Endothelial cell of umbilical vein (primary cell): ENCODE measurements around the gene FAM76B. TPM values are rescaled to one million over a fixed set of nuclear protein-coding genes. Genes with fewer than 3 reads are reported as not detected.

ENCODE experiments used
- BruUV-seq: library from RNA; stranded (reverse); fragments of 400-500 nt; replicated peaks from 2 replicates; lab custom pipeline; 2021; lab: Mats Ljungman, UMichigan
- CTCF ChIA-PET: fragments of 300-600, 350-600 bp; sonication (Branson Sonifier 250); formaldehyde crosslinking; loops from one replicate; lab custom pipeline; 2021; ENCODE audit warnings: antibody characterized with exemption, inconsistent platforms; lab: Charles Lee
- POLR2A ChIA-PET: fragments of 300-600, 350-600 bp; sonication (Branson Sonifier 250); formaldehyde crosslinking; loops from one replicate; lab custom pipeline; 2021; ENCODE audit warnings: antibody characterized with exemption, inconsistent platforms; lab: Charles Lee
- DNase-seq: peaks from one replicate; pipeline ENCODE4 v3.0.0-alpha.2; 2011; ENCODE audit warnings: low read depth, low spot score
- FAIRE-seq: peaks from 2 replicates; lab custom pipeline; 2011; peaks lifted over from hg19 to GRCh38; lab: Jason Lieb, UNC
- H2AFZ ChIP-seq: 2 replicates; pipeline ENCODE4 v1.6.0; 2012; ENCODE audit warnings: low read depth, low read length, control low read depth, inconsistent platforms
- H3K27ac ChIP-seq: 2 replicates; pipeline ENCODE4 v1.5.1; 2011; ENCODE audit warnings: low read depth, mild to moderate bottlenecking, control low read depth, low read length, moderate library complexity; ENCODE audit not compliant: insufficient read depth
- H3K27me3 ChIP-seq, 2 experiments: 2 replicates each; pipeline versions ENCODE4 v1.6.0 to v1.6.1; 2011; ENCODE audit warnings: low read length in 2 of 2, mixed read lengths in 1 of 2; ENCODE audit not compliant: control insufficient read depth in 2 of 2, insufficient read depth in 2 of 2
- H3K36me3 ChIP-seq, 2 experiments: 2 replicates in 1 of 2; 3 replicates in 1 of 2; pipeline ENCODE4 v1.5.1; 2011; ENCODE audit warnings: low read length in 2 of 2, mild to moderate bottlenecking in 1 of 2, moderate library complexity in 1 of 2; ENCODE audit not compliant: control insufficient read depth in 2 of 2, insufficient read depth in 2 of 2; ENCODE audit errors: extremely low read depth in 1 of 2
- H3K4me1 ChIP-seq: 3 replicates; pipeline ENCODE4 v1.5.1; 2011; ENCODE audit warnings: mild to moderate bottlenecking, low read length; ENCODE audit not compliant: control insufficient read depth, insufficient read depth; ENCODE audit errors: extremely low read depth
- H3K4me2 ChIP-seq: 2 replicates; pipeline ENCODE4 v1.6.1; 2011; ENCODE audit warnings: low read length, control low read depth, mixed read lengths; ENCODE audit not compliant: insufficient read depth
- H3K4me3 ChIP-seq, 3 experiments: fragments of 200-600 bp in 1 of 3; sonication (generic), shearing (Covaris generic) in 1 of 3; replicated peaks in 1 of 3; 2 replicates each; pipeline ENCODE4 v1.5.1; 2011 to 2016; ENCODE audit warnings: control low read depth in 3 of 3, low read length in 3 of 3, mild to moderate bottlenecking in 2 of 3, inconsistent platforms in 1 of 3, low read depth in 1 of 3, moderate library complexity in 1 of 3; ENCODE audit not compliant: insufficient read depth in 1 of 3
- H3K79me2 ChIP-seq: 2 replicates; pipeline ENCODE4 v1.6.0; 2012; ENCODE audit warnings: low read length, inconsistent platforms; ENCODE audit not compliant: control insufficient read depth, insufficient read depth
- H3K9ac ChIP-seq: replicated peaks from 2 replicates; pipeline ENCODE3; 2011; ENCODE audit warnings: low read length, control low read depth; ENCODE audit not compliant: insufficient read depth; ENCODE audit errors: extremely low read depth
- H3K9me1 ChIP-seq: replicated peaks from 3 replicates; pipeline ENCODE4 v1.6.0; 2011; ENCODE audit warnings: mild to moderate bottlenecking, low read length; ENCODE audit not compliant: control insufficient read depth, insufficient read depth; ENCODE audit errors: extremely low read depth
- H3K9me3 ChIP-seq: replicated peaks from 2 replicates; pipeline ENCODE4 v1.5.1; 2012; ENCODE audit warnings: low read length, inconsistent platforms; ENCODE audit not compliant: control insufficient read depth, insufficient read depth
- H4K20me1 ChIP-seq: replicated peaks from 2 replicates; pipeline ENCODE3; 2011; ENCODE audit warnings: mild to moderate bottlenecking, low read length; ENCODE audit not compliant: control insufficient read depth, insufficient read depth; ENCODE audit errors: extremely low read depth
- EZH2 ChIP-seq: IDR thresholded peaks from 2 replicates; pipeline ENCODE4 v1.6.1; 2012; ENCODE audit warnings: borderline replicate concordance, low read depth, mild to moderate bottlenecking, moderate library complexity, low read length, inconsistent platforms; ENCODE audit not compliant: severe bottlenecking
- FOS ChIP-seq: IDR thresholded peaks from 2 replicates; pipeline ENCODE4 v1.6.1; 2011; ENCODE audit warnings: mild to moderate bottlenecking, low read length, moderate library complexity, borderline replicate concordance; ENCODE audit not compliant: insufficient read depth
- GATA2 ChIP-seq: IDR thresholded peaks from 2 replicates; pipeline ENCODE4 v1.7.0; 2011; ENCODE audit warnings: low read depth, mild to moderate bottlenecking, moderate library complexity, mixed read lengths, low read length; ENCODE audit not compliant: insufficient read length, insufficient read depth
- JUN ChIP-seq: IDR thresholded peaks from 2 replicates; pipeline ENCODE4 v1.6.1; 2011; ENCODE audit warnings: borderline replicate concordance, low read depth; ENCODE audit not compliant: insufficient read length, insufficient read depth
- MYC ChIP-seq: IDR thresholded peaks from one replicate; pipeline ENCODE4 v1.6.1; 2011; ENCODE audit warnings: mild to moderate bottlenecking, low read depth, low read length
- POLR2A ChIP-seq: IDR thresholded peaks from 2 replicates; pipeline ENCODE4 v1.6.1; 2012; ENCODE audit warnings: low read depth, mild to moderate bottlenecking, control low read depth, low read length
- POLR2AphosphoS5 ChIP-seq: IDR thresholded peaks from 2 replicates; pipeline ENCODE4 v1.6.1; 2012; ENCODE audit warnings: low read depth, mild to moderate bottlenecking, control low read depth, low read length, moderate library complexity; ENCODE audit not compliant: insufficient read depth
- dilution Hi-C: fragments of 300-500 bp; cut with MboI; formaldehyde crosslinking; loops from one replicate; pipeline ENCODE4 v1.15.0; 2019; ENCODE audit warnings: low sequenced_read_pairs; ENCODE audit not compliant: extremely low pct_ligation_motif_present
- intact Hi-C: fragments of 100-400 bp; cut with micrococcal nuclease; formaldehyde crosslinking; loops from one replicate; pipeline ENCODE4 v1.10.0; 2022
- polyA plus RNA-seq, 4 experiments: library from polyadenylated mRNA; depleted of rRNA in 3 of 4; stranded (reverse) in 3 of 4; unstranded in 1 of 4; fragments of >200 nt; gene quantifications; 2 replicates each; pipeline versions ENCODE4 v1.2.1 to v1.2.3, GENCODE V29; 2011 to 2012; ENCODE audit warnings: missing spikeins in 1 of 4
- total RNA-seq: library from RNA; stranded (reverse); gene quantifications from 2 replicates; pipeline ENCODE4 v1.2.3, GENCODE V29; 2021
- TF ChIP-seq, protein P1 (sequence below): IDR thresholded peaks from 2 replicates; pipeline ENCODE4 v1.6.1; 2011; ENCODE audit not compliant: insufficient read depth, insufficient read length
- TF ChIP-seq, protein P2 (sequence below), 2 donors: IDR thresholded peaks; 1 replicate in 1 of 2; 2 replicates in 1 of 2; pipeline ENCODE4 v1.5.1; 2011; ENCODE audit warnings: low read length in 2 of 2, mild to moderate bottlenecking in 2 of 2, moderate library complexity in 2 of 2, control low read depth in 1 of 2, inconsistent platforms in 1 of 2, low read depth in 1 of 2; ENCODE audit not compliant: insufficient read depth in 1 of 2; ENCODE audit errors: extremely low read depth in 1 of 2

Gene FAM76B
- total and polyA plus RNA-seq, 2 donors (not counting 3 experiments of a cell fraction or from before 2014, with no cell fraction given) = 6.7 to 25.7 TPM

DNA sequence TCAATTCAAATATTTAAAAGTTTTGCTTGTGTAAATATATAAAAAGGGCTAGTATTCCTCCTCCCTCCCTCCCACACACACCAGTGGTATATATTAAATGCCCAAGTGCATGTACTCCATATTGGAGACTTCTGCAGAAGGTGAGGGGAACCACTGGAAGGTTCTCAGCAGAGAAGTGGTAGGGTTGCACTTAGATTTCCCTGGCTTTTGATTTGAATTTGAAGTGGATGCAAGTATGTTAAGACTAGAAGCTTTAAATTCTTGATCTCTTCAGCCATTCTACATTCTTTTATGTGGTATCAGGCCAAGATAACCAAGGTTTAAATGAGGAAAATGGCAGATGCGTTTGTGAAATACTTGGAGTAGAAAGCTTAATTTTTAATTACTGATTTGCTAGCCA is 43.8 kb upstream of the FAM76B start:
- POLR2A ChIA-PET = no interaction called here
- H3K36me3 ChIP-seq = peaks cover 7 to 15% of the 10 kb centered on the region in 2 experiments
- no peak for FAIRE-seq
- no peak overlapping the region for H3K27ac ChIP-seq
- TF ChIP-seq POLR2A (no peak), JUN (no peak), EZH2 (no peak), MYC (no peak), FOS (no peak), GATA2 (no peak), POLR2AphosphoS5 (no peak)
- TF ChIP-seq, protein P1, sequence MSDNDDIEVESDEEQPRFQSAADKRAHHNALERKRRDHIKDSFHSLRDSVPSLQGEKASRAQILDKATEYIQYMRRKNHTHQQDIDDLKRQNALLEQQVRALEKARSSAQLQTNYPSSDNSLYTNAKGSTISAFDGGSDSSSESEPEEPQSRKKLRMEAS = no peak
- TF ChIP-seq, protein P2, sequence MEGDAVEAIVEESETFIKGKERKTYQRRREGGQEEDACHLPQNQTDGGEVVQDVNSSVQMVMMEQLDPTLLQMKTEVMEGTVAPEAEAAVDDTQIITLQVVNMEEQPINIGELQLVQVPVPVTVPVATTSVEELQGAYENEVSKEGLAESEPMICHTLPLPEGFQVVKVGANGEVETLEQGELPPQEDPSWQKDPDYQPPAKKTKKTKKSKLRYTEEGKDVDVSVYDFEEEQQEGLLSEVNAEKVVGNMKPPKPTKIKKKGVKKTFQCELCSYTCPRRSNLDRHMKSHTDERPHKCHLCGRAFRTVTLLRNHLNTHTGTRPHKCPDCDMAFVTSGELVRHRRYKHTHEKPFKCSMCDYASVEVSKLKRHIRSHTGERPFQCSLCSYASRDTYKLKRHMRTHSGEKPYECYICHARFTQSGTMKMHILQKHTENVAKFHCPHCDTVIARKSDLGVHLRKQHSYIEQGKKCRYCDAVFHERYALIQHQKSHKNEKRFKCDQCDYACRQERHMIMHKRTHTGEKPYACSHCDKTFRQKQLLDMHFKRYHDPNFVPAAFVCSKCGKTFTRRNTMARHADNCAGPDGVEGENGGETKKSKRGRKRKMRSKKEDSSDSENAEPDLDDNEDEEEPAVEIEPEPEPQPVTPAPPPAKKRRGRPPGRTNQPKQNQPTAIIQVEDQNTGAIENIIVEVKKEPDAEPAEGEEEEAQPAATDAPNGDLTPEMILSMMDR (IDR thresholded peaks at IDR 0.05; ENCODE audit: extremely low read depth in 1 of 2, insufficient read depth in 1 of 2, low read depth in 1 of 2, low read length in 2 of 2) = no peak
- DNase-seq = no peak
- H3K4me3 ChIP-seq = no peak overlapping the region
- no peaks in the 10 kb centered on the region for H3K9me3 ChIP-seq
- H4K20me1 ChIP-seq = no peaks in the 10 kb centered on the region
- H3K4me1 ChIP-seq = no peaks in the 10 kb centered on the region
- no peaks in the 10 kb centered on the region for H3K27me3 ChIP-seq
- no TSS peak for BruUV-seq
- intact Hi-C loops (no loop called here), dilution Hi-C loops (no loop called here)
- H3K9ac ChIP-seq = no peak overlapping the region
- no peaks in the 10 kb centered on the region for H3K79me2 ChIP-seq
- H2AFZ ChIP-seq = no peak overlapping the region
- no peak overlapping the region for H3K4me2 ChIP-seq
- no peaks in the 10 kb centered on the region for H3K9me1 ChIP-seq
- CTCF ChIA-PET = interaction anchor here (0.9 to 9.8 kb wide), 6 partner anchors 12 to 591 kb away, joined by 3 to 145 read pairs (median 6); partner anchors contain the start of genes CCDC82, JRKL and MAML2
